Activated CD8-positive, alpha-beta memory T cell treated with anti-CD3 and anti-CD28 coated beads, Interleukin-2, amount 50 U/mL, for 48 hours (primary cell): ENCODE data around the gene SMYD3.

Experiments used
- DNase-seq: peaks from one replicate; pipeline ENCODE4 v3.0.0-alpha.2; 2020

Gene SMYD3

GRCh38 chr1:246134789-246135188 is 372.3 kb downstream of the SMYD3 start:
- DNase-seq = no peak

- DNase-seq = no peak
These were observed 376.0 kb downstream of the SMYD3 start for GRCh38 chr1:246131095-246131494.

- DNase-seq = no peak
These were observed 378.5 kb downstream of the SMYD3 start for GRCh38 chr1:246128494-246129069.

- no peak for DNase-seq
These were observed 380.5 kb downstream of the SMYD3 start for GRCh38 chr1:246126580-246126979.

GRCh38 chr1:246122071-246122470 is 385.0 kb downstream of the SMYD3 start:
- DNase-seq = no peak

GRCh38 chr1:246121533-246121932 is 385.5 kb downstream of the SMYD3 start:
- DNase-seq = no peak

- DNase-seq = no peak
These were observed 389.9 kb downstream of the SMYD3 start for GRCh38 chr1:246117066-246117791.

GRCh38 chr1:246114369-246114768 is 392.7 kb downstream of the SMYD3 start:
- DNase-seq = no peak

- no peak for DNase-seq
These were observed 393.5 kb downstream of the SMYD3 start for GRCh38 chr1:246113555-246114095.

GRCh38 chr1:246111570-246111969 is 395.5 kb downstream of the SMYD3 start:
- DNase-seq = no peak

- no peak for DNase-seq
These were observed 396.5 kb downstream of the SMYD3 start for GRCh38 chr1:246110343-246111219.

GRCh38 chr1:246108278-246108925 is 398.7 kb downstream of the SMYD3 start:
- no peak for DNase-seq

GRCh38 chr1:246107516-246108277 is 399.4 kb downstream of the SMYD3 start:
- DNase-seq = no peak

- no peak for DNase-seq
These were observed 400.7 kb downstream of the SMYD3 start for GRCh38 chr1:246106342-246106763.

GRCh38 chr1:246104927-246105326 is 402.2 kb downstream of the SMYD3 start:
- DNase-seq = no peak

- no peak for DNase-seq
These were observed 407.5 kb downstream of the SMYD3 start for GRCh38 chr1:246099570-246099969.

GRCh38 chr1:246096356-246096755 is 410.7 kb downstream of the SMYD3 start:
- DNase-seq = no peak

- no peak for DNase-seq
These were observed 411.6 kb downstream of the SMYD3 start for GRCh38 chr1:246095443-246095842.

GRCh38 chr1:246093230-246093629 is 413.8 kb downstream of the SMYD3 start:
- DNase-seq = no peak

GRCh38 chr1:246092136-246092535 is 414.9 kb downstream of the SMYD3 start:
- no peak for DNase-seq

- DNase-seq = no peak
These were observed 415.6 kb downstream of the SMYD3 start for GRCh38 chr1:246091477-246091876.

- DNase-seq = no peak
These were observed 420.9 kb downstream of the SMYD3 start for GRCh38 chr1:246086191-246086590.
